HPDE6-E6E7 (cell line): ENCODE results near the gene NDUFA12.

Source experiments
- DNase-seq: peaks from one replicate; pipeline ENCODE4 v3.0.0; 2011; ENCODE audit warnings: missing footprints; ENCODE audit errors: extremely low spot score

The NDUFA12 gene

GRCh38 chr12:94980577-94980976 lies 22.9 kb downstream of the NDUFA12 start:
- DNase-seq = no peak

- DNase-seq = no peak
Observed at GRCh38 chr12:94979941-94980340, 23.6 kb downstream of the NDUFA12 start.

- DNase-seq = no peak
Observed at GRCh38 chr12:94977766-94978468, 25.6 kb downstream of the NDUFA12 start.

- no peak for DNase-seq
Observed at GRCh38 chr12:94973221-94973620, 30.3 kb downstream of the NDUFA12 start.

- DNase-seq = no peak
Observed at GRCh38 chr12:94972795-94973194, 30.7 kb downstream of the NDUFA12 start.

GRCh38 chr12:94971923-94972322 lies 31.6 kb downstream of the NDUFA12 start:
- DNase-seq = no peak

GRCh38 chr12:94970560-94970959 lies 32.9 kb downstream of the NDUFA12 start:
- DNase-seq = no peak

GRCh38 chr12:94969424-94969823 lies 34.1 kb downstream of the NDUFA12 start:
- no peak for DNase-seq

GRCh38 chr12:94965982-94966630 lies 37.4 kb downstream of the NDUFA12 start:
- DNase-seq = no peak

- no peak for DNase-seq
Observed at GRCh38 chr12:94963649-94964048, 39.8 kb downstream of the NDUFA12 start.

- DNase-seq = no peak
Observed at GRCh38 chr12:94962670-94963069, 40.8 kb downstream of the NDUFA12 start.

- DNase-seq = no peak
Observed at GRCh38 chr12:94961911-94962310, 41.6 kb downstream of the NDUFA12 start.

GRCh38 chr12:94961256-94961824 lies 42.2 kb downstream of the NDUFA12 start:
- DNase-seq = no peak

GRCh38 chr12:94957006-94957405 lies 46.5 kb downstream of the NDUFA12 start:
- DNase-seq = no peak

- DNase-seq = no peak
Observed at GRCh38 chr12:94954948-94955592, 48.4 kb downstream of the NDUFA12 start.

- peak; percentile 82 for DNase-seq
Observed at GRCh38 chr12:94954029-94954685, 49.3 kb downstream of the NDUFA12 start.

GRCh38 chr12:94952325-94952724 lies 51.2 kb downstream of the NDUFA12 start:
- no peak for DNase-seq

- no peak for DNase-seq
Observed at GRCh38 chr12:94951071-94951934, 52.2 kb downstream of the NDUFA12 start.

GRCh38 chr12:94948232-94948810 lies 55.2 kb downstream of the NDUFA12 start:
- no peak for DNase-seq

GRCh38 chr12:94942663-94943062 lies 60.8 kb downstream of the NDUFA12 start:
- no peak for DNase-seq

- DNase-seq = peak; percentile 74
Observed at GRCh38 chr12:94941440-94941862, 62.0 kb downstream of the NDUFA12 start.
